Stimulated activated CD4-positive, alpha-beta T cell treated with anti-CD3 and anti-CD28 coated beads, Interleukin-12 subunit alpha, Interleukin-12 subunit beta, amount 100 ng/mL, for 4 hours (primary cell): ENCODE data around the gene MRTO4.
"Not testable (repeated sequence)": the region's sequence is repeated elsewhere in the genome, so short reads cannot be mapped to it uniquely, and the experiment has no call there.

ENCODE experiments used
- DNase-seq: peaks from one replicate; pipeline ENCODE4 v3.0.0-alpha.2; 2020

MRTO4 gene

DNA sequence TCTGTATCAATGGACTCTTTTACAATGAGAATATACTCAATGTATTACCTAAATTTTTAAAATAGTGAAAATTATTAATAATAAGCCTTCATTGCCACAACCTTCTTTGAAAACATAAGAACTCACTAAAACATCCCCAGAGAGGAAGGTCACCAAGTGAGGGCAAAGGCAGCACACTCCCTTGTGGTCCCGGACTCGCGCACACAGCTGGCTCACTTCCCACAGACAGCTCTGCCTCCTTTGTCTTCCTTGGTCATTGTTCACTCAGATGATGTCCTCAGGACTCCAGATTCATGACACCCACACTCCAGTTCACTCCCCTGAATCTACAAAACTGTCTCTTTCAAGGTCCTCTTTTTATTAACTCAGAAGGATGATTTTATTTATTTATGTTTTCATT, 22.4 kb upstream of the MRTO4 start:
- DNase-seq, result no peak

DNA sequence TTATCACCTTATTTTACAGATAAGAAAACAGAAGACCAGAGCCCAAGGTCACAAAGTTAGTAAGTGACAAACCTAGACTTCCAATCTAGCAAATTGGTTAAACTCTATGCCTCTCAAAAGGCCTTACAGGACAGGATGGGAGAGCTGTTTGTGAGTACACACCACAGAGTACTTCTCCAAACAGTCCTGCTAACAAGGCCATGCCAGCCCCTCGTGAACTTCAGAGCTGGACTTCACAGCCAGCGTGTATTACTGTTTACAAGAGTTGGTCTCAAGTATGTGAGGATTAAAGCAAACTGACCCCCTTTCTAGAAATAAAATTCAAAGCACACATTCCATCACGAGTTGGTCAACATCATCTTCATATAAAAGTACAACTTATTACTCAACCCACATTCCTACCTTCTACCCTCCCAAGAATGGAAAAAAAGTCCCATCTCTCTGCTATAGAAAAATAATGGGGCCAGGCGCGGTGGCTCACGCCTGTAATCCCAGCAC, 21.7 kb upstream of the MRTO4 start:
- DNase-seq, result no peak

DNA sequence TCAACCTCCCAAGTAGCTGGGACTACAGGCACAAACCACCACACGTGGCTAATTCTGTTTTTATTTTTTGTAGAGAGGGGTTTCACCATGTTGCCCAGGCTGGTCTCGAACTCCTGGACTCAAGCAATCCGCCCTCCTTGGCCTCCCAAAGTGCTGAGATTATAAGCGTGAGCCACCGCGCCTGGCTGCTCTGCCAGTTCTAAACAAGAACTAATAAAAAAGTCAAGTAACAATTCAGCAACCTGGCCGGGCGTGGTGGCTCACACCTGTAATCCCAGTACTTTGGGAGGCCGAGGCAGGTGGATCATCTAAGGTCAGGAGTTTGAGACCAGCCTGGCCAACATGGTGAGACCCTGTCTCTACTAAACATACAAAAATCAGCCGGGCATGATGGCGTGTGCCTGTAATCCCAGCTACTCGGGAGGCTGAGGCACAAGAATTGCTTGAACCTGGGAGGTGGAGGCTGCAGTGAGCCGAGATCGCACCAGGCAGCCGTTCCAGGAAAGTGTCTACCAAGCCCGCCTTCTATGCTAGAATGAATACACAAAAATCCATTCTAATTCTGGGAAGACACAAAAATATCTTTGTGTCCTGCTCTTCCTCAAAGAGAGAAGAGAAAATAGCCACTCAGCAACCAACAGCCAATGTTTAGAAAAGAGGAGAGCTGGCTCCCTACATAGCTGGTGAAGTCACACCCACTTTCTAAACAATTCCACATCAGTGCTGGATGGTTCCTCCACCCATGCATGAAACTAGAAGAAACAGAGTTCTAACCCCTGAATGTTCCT, 19.7 kb upstream of the MRTO4 start:
- not testable (repeated sequence) for DNase-seq

- no peak for DNase-seq
Measured at GRCh38 chr1:19232524-19232846, 19.1 kb upstream of the MRTO4 start.

DNA sequence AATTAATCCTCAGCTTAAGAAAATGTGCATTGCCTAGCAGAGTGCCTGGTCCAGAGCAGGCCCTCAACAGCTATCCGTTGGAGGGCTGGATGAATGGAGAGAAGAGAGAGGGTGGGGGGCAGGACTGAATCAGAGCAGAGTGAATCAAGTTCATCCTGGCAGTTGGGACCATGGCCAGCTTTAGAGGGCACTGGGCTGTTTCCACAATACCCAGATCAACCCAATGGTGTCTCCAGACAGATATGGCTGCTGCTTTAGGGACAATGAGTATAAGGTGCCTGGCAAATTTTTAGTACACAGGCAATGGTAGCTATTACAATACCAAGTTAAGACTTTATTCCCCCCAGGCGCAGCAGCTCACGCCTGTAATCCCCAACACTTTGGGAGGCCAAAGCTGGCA, 17.4 kb upstream of the MRTO4 start:
- no peak for DNase-seq

DNA sequence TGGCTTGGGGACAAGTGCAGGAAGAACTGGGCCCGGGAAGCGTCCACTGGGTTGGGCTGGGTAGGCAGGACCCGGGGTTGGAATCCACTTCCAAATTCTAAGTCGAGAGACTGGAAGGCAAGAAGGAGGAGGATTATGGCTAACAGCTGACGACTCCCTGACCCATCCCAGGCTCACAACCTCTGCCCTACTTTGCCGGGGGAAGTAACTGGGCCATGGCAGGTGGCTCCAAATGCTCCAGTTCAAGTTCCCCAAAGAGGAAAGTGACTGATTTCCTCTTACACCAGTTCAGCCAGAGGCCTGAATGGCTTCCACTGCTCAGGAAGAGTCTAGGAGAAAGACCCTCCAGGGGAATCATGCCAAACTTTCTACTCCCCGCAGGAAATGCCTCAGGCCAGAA, 11.7 kb upstream of the MRTO4 start:
- no peak for DNase-seq

- peak; percentile 65 for DNase-seq
Measured at GRCh38 chr1:19240673-19241538, 10.7 kb upstream of the MRTO4 start.

- no peak for DNase-seq
Measured at GRCh38 chr1:19250629-19251304, 838 bp upstream of the MRTO4 start.

GRCh38 chr1:19254416-19254815, 2.8 kb downstream of the MRTO4 start:
- no peak for DNase-seq

DNA sequence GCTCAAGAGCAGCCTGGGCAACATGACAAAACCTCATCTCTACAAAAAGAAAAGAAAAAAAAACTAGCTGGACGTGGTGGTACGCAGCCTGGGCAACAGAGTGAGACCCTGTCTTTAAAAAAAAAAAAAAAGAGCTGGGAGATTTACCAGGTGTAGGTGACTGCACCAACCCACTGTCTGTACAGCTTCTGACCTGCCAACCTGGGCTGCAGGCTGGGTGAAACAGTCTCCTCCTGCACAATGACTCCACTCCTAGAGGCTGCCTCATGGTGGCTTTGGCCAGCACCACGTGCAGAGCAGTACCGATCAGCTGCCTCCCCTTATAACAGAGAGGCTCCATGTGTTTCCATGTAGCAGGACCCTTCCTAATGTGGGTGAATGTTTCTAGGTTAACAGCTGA, 3.7 kb downstream of the MRTO4 start:
- no peak for DNase-seq

DNA sequence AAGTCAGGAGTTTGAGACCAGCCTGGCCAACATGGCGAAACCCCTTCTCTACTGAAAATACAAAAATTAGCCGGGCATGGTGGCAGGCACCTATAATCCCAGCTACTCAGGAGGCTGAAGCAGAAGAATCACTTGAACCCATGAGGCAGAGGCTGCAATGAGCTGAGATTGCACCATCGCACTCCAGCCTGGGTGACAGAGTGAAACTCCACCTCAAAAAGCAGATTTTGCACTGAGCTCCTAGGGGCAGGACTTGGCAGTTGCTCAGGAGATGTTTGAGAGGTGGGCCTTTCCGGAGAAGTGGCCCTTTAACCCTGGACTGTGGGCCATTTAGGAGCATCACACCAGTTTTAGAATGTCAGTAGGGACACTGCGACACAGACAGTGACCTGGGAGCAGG, 4.7 kb downstream of the MRTO4 start:
- not testable (repeated sequence) for DNase-seq

GRCh38 chr1:19257178-19257914, 5.7 kb downstream of the MRTO4 start:
- DNase-seq, result no peak

- DNase-seq, result no peak
Measured at GRCh38 chr1:19258353-19258752, 6.7 kb downstream of the MRTO4 start.

DNA sequence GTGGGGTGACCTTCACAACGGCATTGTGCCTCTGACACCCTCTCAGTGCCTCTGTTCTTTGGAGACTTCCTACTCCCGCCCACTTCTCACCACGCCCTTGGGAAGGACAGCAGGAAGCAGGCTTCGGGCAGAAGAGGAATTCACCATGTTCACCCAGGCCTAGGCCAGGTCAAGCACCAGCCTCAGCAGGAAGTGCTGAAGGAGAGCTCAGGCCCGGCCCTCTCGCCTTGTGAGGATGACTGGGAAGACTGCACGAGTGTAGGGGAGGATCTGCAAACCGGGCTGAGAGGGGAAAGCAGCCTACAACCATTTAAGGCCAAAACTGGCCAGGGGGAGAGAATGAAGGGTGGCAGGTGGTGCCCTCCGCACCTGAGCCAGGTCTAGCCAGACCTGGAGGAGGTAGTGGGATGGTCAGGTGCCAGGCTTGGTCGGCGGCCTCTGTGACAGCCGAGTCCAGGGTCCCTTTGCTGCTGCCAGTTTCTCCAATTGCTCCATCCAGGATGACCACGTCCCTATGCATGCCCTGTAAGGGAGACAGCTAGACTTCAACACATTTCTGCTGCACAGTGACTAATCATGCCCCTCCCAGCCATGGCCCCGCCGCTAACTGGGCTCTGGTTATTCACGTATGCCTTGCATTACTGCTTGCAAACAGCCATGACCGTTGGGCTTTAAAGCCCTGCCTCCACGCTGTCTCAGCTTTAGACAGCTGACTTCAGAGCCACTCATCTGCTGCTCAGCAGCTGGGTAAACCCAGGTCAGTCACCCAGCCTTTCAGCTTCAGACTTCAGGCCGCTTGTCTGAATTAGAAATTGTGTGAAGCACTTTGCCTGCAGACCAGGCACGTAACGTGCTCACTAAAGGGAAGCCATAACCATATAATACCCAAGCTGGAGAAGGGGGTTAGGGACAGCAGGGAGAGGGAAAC, 8.9 kb downstream of the MRTO4 start:
- DNase-seq, result no peak

- DNase-seq, result no peak
Measured at GRCh38 chr1:19262047-19262446, 10.4 kb downstream of the MRTO4 start.

GRCh38 chr1:19262744-19263143, 11.1 kb downstream of the MRTO4 start:
- DNase-seq, result no peak

- no peak for DNase-seq
Measured at GRCh38 chr1:19268445-19268844, 16.8 kb downstream of the MRTO4 start.

- not testable (repeated sequence) for DNase-seq
Measured at GRCh38 chr1:19269427-19270342, 18.1 kb downstream of the MRTO4 start.

GRCh38 chr1:19270343-19270730, 18.7 kb downstream of the MRTO4 start:
- DNase-seq, result not testable (repeated sequence)

DNA sequence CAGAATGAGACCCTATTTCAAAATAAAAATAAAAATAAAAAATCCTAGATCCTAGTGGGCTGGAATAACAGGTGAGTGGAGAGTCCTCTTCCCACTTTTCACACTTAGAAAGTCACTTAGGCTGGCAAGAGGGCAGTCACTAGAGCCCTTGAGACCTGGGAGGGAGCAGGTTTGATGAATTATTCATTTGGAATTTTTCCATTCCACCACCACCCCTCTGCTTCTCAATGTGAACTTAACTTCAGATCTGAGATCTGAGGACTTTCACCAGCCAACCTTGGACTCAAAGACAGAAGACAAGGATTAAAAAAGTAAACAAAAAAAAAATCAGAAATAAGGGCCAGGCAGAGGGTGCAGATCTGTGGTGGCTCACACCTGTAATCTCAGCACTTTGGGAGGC, 20.5 kb downstream of the MRTO4 start:
- no peak for DNase-seq
